Stimulated activated CD8-positive, alpha-beta memory T cell treated with anti-CD3 and anti-CD28 coated beads, Interleukin-15, amount 100 ng/mL, for 4 hours (primary cell): ENCODE measurements around the gene TMBIM1.
A peak's percentile ranks its signal among the peaks of the same experiment; 100 is the strongest.

Source experiments
- DNase-seq, 2 donors: peaks; one replicate each; pipeline ENCODE4 v3.0.0-alpha.2; 2020; ENCODE audit warnings: low read depth in 2 of 2

Gene TMBIM1

GRCh38 chr2:218257390-218257981 lies 34.8 kb downstream of the TMBIM1 start:
- DNase-seq = peak in 1 of 2 donors; percentile 33

- DNase-seq = no peak
These were observed 35.5 kb downstream of the TMBIM1 start for GRCh38 chr2:218256612-218257350.

DNA sequence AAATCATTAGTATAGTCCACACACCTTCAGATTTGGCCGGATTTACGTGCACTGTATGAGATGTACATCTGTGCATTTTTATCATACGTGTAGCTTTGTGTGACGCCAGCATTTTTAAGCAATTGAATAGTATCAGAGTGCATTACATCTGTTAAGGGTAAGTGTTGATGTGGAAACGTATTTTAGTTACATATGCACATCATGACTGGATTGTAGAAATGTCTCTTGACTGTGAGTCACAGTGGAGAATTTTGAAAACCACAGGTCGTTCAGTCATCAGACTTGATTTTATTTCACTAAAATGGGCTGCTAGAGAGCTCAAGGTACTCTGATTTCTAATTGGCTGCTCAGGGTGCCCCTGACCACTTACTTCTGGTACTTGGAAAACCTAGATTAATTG lies 36.9 kb downstream of the TMBIM1 start:
- no peak for DNase-seq

DNA sequence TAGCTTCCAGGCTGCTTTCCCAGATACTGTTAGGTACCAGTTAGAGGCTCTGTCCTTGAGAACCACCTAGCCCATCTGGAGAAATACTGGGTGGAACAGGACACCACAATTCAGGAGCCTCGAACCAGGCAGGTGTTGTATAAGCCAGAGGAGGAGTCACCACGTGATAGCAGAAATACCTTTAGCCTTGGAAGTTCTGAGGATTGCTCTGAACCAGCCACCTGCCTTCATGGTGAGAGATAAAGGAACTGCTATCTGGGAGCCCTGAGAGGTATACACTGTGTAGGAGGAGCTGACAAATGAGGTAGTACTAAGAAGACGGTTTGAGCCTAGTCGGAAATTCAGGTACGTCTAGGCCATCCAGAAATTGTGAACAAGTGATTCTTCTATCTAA lies 39.1 kb downstream of the TMBIM1 start:
- DNase-seq = no peak

- no peak for DNase-seq
These were observed 39.6 kb downstream of the TMBIM1 start for GRCh38 chr2:218252509-218253231.

DNA sequence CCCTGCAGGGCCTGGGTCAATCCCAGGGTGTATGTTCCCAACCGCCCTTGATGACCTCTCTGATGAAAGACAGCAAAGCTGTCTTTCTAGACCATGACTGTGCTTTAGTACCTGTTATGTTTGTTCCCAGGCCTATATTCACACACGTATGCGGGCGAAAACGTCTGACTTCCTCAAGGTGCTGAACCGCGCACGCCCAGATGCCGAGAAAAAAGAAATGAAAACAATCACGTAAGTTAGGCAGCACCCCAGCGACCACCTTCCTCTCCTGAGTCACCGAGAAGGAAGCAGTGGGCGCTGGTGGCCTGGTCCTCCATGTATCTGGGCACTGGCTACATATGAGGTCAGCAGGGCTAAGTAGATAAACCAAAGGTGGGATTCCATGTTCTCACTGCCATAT lies 42.6 kb downstream of the TMBIM1 start:
- no peak for DNase-seq

- no peak for DNase-seq
These were observed 47.1 kb downstream of the TMBIM1 start for GRCh38 chr2:218245214-218245613.

GRCh38 chr2:218244665-218245064 lies 47.6 kb downstream of the TMBIM1 start:
- DNase-seq = no peak

DNA sequence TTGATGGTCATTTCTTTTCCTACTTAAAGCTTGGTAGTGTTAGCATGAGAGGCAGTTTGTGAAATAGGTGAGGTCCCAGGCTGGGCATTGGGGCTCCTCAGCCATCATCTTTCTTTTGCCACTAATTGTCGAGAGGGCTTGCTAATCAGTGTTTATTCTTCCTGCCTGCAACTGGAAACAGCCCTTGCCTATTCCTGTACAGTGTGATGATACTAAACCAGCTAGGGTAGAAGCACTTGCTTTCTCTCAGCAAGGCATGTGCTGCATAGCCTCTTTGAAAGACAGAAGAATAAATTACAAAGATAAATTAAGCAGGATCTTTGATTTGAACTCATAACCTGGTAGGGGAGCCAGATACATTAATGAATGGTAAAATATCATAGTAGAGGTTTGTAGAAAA lies 48.1 kb downstream of the TMBIM1 start:
- DNase-seq = no peak

DNA sequence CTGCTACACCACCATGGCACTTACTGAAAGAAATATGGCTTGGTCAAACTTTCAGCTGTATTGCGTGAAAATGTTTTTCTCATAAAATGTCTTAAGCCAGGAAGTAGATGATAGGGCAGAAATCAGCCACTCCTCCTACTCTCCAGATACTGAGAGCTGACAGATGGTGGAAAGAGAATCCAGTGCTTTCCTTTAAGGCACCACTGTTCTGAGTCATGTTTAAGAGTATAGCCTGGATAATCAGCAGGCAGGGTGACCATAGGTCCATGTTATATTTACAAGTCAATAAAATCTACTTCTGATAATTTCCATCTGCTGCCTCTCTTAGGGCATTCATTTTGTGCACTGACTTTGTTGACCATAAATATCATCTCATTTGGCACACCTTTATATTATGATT lies 53.4 kb downstream of the TMBIM1 start:
- DNase-seq = no peak

- no peak for DNase-seq
These were observed 55.5 kb downstream of the TMBIM1 start for GRCh38 chr2:218236829-218237228.

DNA sequence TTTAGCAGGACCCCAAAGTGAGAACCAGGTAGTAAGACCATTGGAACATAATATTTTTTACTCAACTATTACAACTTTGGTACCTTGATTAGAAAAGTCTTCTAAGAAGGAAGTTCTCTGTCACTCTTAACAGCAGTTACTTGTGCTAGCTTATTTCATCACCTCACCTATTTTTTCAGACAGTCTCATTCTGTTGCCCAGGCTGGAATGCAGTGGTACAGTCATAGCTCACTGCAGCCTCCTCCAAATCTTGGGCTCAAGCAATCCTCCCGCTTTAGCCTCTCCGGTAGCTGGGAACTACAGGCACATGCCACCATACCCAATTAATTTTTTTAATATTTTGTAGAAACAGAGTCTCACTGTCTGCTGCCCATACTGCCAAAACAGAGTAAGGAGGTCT lies 57.3 kb downstream of the TMBIM1 start:
- no peak for DNase-seq

- no peak for DNase-seq
These were observed 57.8 kb downstream of the TMBIM1 start for GRCh38 chr2:218234521-218234920.

DNA sequence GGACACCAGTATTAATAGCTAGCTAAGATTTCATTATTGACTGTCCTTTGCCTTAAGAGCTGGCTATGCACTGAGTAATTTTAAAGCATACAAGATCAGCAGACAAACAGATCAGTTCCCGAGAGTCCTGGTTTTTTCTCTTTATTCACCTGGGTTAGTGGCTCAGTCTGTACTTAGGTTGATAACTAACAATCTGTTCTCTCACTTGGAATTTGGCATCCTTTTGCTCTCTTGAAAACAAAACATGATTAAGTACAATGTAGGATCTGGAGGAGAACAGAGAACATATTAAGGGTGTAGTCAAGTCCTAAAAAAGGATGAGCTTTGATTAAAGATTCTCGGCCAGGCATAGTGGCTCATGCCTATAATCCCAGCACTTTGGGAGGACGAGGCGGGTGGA lies 58.8 kb downstream of the TMBIM1 start:
- DNase-seq = no peak

GRCh38 chr2:218230882-218231281 lies 61.4 kb downstream of the TMBIM1 start:
- no peak for DNase-seq

GRCh38 chr2:218229851-218230250 lies 62.5 kb downstream of the TMBIM1 start:
- no peak for DNase-seq

- DNase-seq = no peak
These were observed 63.1 kb downstream of the TMBIM1 start for GRCh38 chr2:218229239-218229638.

GRCh38 chr2:218228366-218229090 lies 63.8 kb downstream of the TMBIM1 start:
- DNase-seq = no peak

- no peak for DNase-seq
These were observed 65.4 kb downstream of the TMBIM1 start for GRCh38 chr2:218226903-218227302.
